Measurements from ENCODE around the gene ARSI.

The ARSI gene

GRCh38 chr5:150305095-150305494 lies 2.4 kb upstream of the ARSI start:
- Histone ChIP-seq H3K4me1 (ENCODE audit: control insufficient read depth, insufficient read depth, low read length) (peaks cover 9% of the 10 kb centered on the region; the same call in 1 of the 2 replicates), H3K9me3 (ENCODE audit: control insufficient read depth, insufficient read depth, low read depth, low read length) (no peaks in the 10 kb centered on the region), H3K36me3 (ENCODE audit: control insufficient read depth in 2 of 2, insufficient read depth in 1 of 2, low read length in 2 of 2) (no peaks in the 10 kb centered on the region), H3K4me3 (ENCODE audit: low read depth, low read length) (no peak overlapping the region), H3K27ac (ENCODE audit: extremely low read depth, low read depth, low read length) (no peak overlapping the region)
- CTCF ChIA-PET: interaction anchor here (0.9 kb wide), 1 partner anchor 46 kb away, joined by 3 read pairs; no protein-coding TSS in a partner anchor
- POLR2A ChIA-PET: no interaction called here
- TF ChIP-seq ZBTB26 (tag by site-specific recombination; optimal IDR thresholded peaks at IDR 0.05) (no peak), ZBTB44 (tag by site-specific recombination; IDR thresholded peaks at IDR 0.05) (no peak), SCRT2 (tag by site-specific recombination; IDR thresholded peaks at IDR 0.05) (no peak), ZNF274 (IDR thresholded peaks at IDR 0.05; ENCODE audit: low read length) (no peak), ZNF274 (tag by site-specific recombination; IDR thresholded peaks at IDR 0.05; ENCODE audit: borderline replicate concordance) (no peak), ZNF426 (tag by site-specific recombination; IDR thresholded peaks at IDR 0.05) (no peak)

GRCh38 chr5:150304481-150305081 lies 1.9 kb upstream of the ARSI start:
- CTCF ChIA-PET: interaction anchor here (0.9 kb wide), 1 partner anchor 46 kb away, joined by 3 read pairs; no protein-coding TSS in a partner anchor
- Histone ChIP-seq H3K4me3 (ENCODE audit: low read depth, low read length) (no peak overlapping the region), H3K4me1 (ENCODE audit: control insufficient read depth, insufficient read depth, low read length) (0 out of 2 replicates have a peak, but pooled peaks cover 5% of the 10 kb centered on the region), H3K9me3 (ENCODE audit: control insufficient read depth, insufficient read depth, low read depth, low read length) (no peaks in the 10 kb centered on the region), H3K27ac (ENCODE audit: extremely low read depth, low read depth, low read length) (no peak overlapping the region), H3K36me3 (ENCODE audit: control insufficient read depth in 2 of 2, insufficient read depth in 1 of 2, low read length in 2 of 2) (no peaks in the 10 kb centered on the region)
- POLR2A ChIA-PET: no interaction called here
- no peak for TF ChIP-seq PRDM6 (tag by site-specific recombination; IDR thresholded peaks at IDR 0.05)
- no peak for TF ChIP-seq ZNF391 (tag by site-specific recombination; IDR thresholded peaks at IDR 0.05; ENCODE audit: borderline replicate concordance, low read depth)
- TF ChIP-seq ZEB2 (tag by site-specific recombination; IDR thresholded peaks at IDR 0.05): no peak
- no peak for TF ChIP-seq ZNF274 (IDR thresholded peaks at IDR 0.05; ENCODE audit: low read length)
- no peak for TF ChIP-seq ZNF274 (tag by site-specific recombination; IDR thresholded peaks at IDR 0.05; ENCODE audit: borderline replicate concordance)
- TF ChIP-seq SETDB1 (IDR thresholded peaks at IDR 0.05; ENCODE audit: insufficient read length, low read length): no peak
- TF ChIP-seq ZNF645 (tag by site-specific recombination; IDR thresholded peaks at IDR 0.05): no peak
- TF ChIP-seq ZNF266 (tag by site-specific recombination; IDR thresholded peaks at IDR 0.05; ENCODE audit: low read depth): no peak

GRCh38 chr5:150303660-150304386 lies 1.1 kb upstream of the ARSI start:
- Histone ChIP-seq H3K27ac (ENCODE audit: extremely low read depth, low read depth, low read length) (no peak overlapping the region), H3K4me3 (ENCODE audit: low read depth, low read length) (no peak overlapping the region), H3K36me3 (ENCODE audit: control insufficient read depth in 2 of 2, insufficient read depth in 1 of 2, low read length in 2 of 2) (no peaks in the 10 kb centered on the region), H3K9me3 (ENCODE audit: control insufficient read depth, insufficient read depth, low read depth, low read length) (no peaks in the 10 kb centered on the region), H3K4me1 (ENCODE audit: control insufficient read depth, insufficient read depth, low read length) (0 out of 2 replicates have a peak, but pooled peaks cover 5% of the 10 kb centered on the region)
- TF ChIP-seq ZNF560 (tag by site-specific recombination; IDR thresholded peaks at IDR 0.05; ENCODE audit: borderline replicate concordance): no peak
- no peak for TF ChIP-seq ZBTB26 (tag by site-specific recombination; optimal IDR thresholded peaks at IDR 0.05)
- TF ChIP-seq ZNF510 (tag by site-specific recombination; IDR thresholded peaks at IDR 0.05; ENCODE audit: insufficient replicate concordance): no peak
- TF ChIP-seq YY2 (tag by site-specific recombination; IDR thresholded peaks at IDR 0.05): no peak
- TF ChIP-seq ZNF626 (tag by site-specific recombination; IDR thresholded peaks at IDR 0.05): no peak
- no peak for TF ChIP-seq SCRT2 (tag by site-specific recombination; IDR thresholded peaks at IDR 0.05)
- no peak for TF ChIP-seq ZNF843 (tag by site-specific recombination; IDR thresholded peaks at IDR 0.05)
- no peak for TF ChIP-seq ZNF548 (tag by site-specific recombination; IDR thresholded peaks at IDR 0.05)
- CTCF ChIA-PET: interaction anchor here (0.5 kb wide), 1 partner anchor 428 kb away, joined by 4 read pairs; no protein-coding TSS in a partner anchor
- POLR2A ChIA-PET: no interaction called here

Data from HEK293 (cell line).